IPS-18a (cell line): ENCODE results near the gene PAX6.

Experiments
- H3K27ac ChIP-seq: one replicate; pipeline ENCODE4 v1.5.1; 2013; ENCODE audit warnings: low read length
- H3K27me3 ChIP-seq: one replicate; pipeline ENCODE4 v1.6.1; 2013; ENCODE audit warnings: mild to moderate bottlenecking, low read length; ENCODE audit not compliant: control insufficient read depth, insufficient read depth
- H3K36me3 ChIP-seq: one replicate; pipeline ENCODE4 v1.6.1; 2013; ENCODE audit warnings: low read depth, low read length; ENCODE audit not compliant: control insufficient read depth
- H3K4me1 ChIP-seq: one replicate; pipeline ENCODE4 v1.6.1; 2013; ENCODE audit warnings: low read depth, low read length; ENCODE audit not compliant: control insufficient read depth
- H3K4me3 ChIP-seq: one replicate; pipeline ENCODE4 v1.5.1; 2013; ENCODE audit warnings: low read length
- H3K9ac ChIP-seq: one replicate; pipeline ENCODE4 v1.6.1; 2013; ENCODE audit warnings: mild to moderate bottlenecking, low read length, moderate library complexity
- H3K9me3 ChIP-seq: one replicate; pipeline ENCODE4 v1.6.1; 2013; ENCODE audit warnings: low read depth, low read length; ENCODE audit not compliant: control insufficient read depth

The PAX6 gene

DNA sequence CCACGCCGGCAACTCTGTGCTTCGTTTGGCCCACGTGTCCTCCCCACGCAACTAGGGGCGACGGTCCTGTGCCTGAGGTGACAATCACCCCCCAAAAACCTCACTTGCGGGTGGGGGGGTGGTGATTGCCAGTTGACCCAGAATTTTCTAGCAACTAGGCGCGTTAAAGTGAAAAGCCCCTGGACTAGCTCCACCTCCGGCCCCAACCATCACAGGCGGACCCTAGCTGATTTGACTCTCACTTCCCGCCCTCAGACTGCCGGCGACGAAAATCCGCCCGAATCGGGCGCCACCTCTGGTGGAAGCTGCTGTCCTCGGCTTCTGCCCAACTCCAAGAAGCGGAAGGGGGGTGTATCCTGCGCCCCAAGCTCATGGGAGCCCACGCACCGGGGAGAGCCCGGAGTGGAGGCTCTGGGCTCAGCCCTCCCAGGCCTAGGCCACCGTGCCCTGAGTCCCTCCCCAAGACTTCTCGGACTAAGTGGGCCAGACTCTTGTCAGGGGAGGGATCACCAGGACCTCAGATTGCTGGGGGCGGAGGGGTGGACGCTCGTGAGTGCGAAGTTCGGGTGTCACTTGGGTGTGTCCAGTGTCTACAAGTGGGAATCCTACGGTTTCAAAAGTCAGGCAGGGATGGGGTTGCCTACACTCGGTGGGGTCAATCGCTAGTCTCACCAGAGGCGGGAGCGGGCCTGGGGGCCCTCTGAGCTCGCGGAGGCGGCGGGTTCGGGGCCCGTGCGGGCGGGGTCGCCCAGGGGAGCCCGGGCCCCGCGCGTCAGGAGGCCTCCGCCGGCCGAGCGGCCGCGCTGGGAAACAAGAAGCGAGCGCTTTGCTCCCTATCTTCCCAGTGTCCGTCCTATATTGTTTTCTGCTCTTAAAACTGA is 12.3 kb downstream of the PAX6 start:
- Histone ChIP-seq H3K27me3 (peaks cover 100% of the 10 kb centered on the region), H3K9ac (no peak overlapping the region), H3K4me1 (peaks cover 25% of the 10 kb centered on the region), H3K36me3 (no peaks in the 10 kb centered on the region), H3K27ac (no peak overlapping the region), H3K9me3 (no peaks in the 10 kb centered on the region), H3K4me3 (peak overlapping the region; percentile 57)

GRCh38 chr11:31798057-31798553 is 13.0 kb downstream of the PAX6 start:
- H3K27me3 ChIP-seq, result peaks cover 100% of the 10 kb centered on the region
- H3K9me3 ChIP-seq, result no peaks in the 10 kb centered on the region
- H3K4me1 ChIP-seq, result peaks cover 22% of the 10 kb centered on the region
- H3K27ac ChIP-seq, result no peak overlapping the region
- peak overlapping the region; percentile 57 for H3K4me3 ChIP-seq
- H3K9ac ChIP-seq, result no peak overlapping the region
- H3K36me3 ChIP-seq, result no peaks in the 10 kb centered on the region

DNA sequence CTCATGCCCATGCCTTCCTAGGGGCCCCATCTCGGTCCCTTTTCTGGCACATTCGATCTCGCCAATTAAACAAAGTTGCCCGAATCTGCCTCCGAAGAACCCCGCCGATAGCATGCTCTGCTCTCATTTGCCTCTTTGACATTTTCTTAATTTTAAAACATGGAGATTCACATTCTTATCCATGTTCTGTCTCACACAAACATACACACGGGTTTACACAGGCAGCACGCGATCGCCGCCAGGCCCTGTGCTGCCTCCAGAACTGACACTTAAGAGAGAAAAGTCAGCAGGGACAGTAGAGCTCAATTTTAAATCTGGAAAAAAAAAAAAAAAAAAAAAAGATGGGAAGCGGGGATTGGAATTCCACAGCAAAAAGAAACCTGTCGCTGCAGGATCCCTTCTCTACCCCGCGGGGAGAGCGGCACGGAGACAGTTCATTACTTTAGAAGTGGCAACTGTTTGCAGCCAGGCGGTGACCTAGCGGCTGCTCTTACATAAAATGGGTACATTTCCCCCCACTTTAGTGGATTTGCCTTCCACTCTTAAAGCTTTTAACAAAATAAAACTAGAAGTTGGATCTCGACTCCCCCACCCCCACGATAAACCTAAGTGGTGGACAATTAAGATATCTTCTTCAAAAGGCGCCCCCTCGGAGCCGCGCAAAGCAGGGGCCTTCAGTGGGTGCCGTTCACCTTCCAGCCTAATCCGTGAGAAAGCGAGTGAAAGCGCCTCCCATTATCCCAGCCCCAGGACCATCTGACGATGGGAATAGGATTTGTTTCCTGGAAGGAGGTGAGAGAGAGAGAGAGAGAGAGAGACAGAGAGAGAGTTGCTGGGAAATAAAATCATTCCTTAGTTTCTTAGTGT is 13.7 kb downstream of the PAX6 start:
- H3K9me3 ChIP-seq, result no peaks in the 10 kb centered on the region
- H3K9ac ChIP-seq, result no peak overlapping the region
- peak overlapping the region; percentile 57 for H3K4me3 ChIP-seq
- peaks cover 97% of the 10 kb centered on the region for H3K27me3 ChIP-seq
- H3K4me1 ChIP-seq, result peaks cover 19% of the 10 kb centered on the region
- H3K27ac ChIP-seq, result no peak overlapping the region
- no peaks in the 10 kb centered on the region for H3K36me3 ChIP-seq

GRCh38 chr11:31796499-31797189 is 14.5 kb downstream of the PAX6 start:
- Histone ChIP-seq H3K27me3 (peaks cover 89% of the 10 kb centered on the region), H3K4me1 (peaks cover 19% of the 10 kb centered on the region), H3K27ac (no peak overlapping the region), H3K4me3 (peak overlapping the region; percentile 25), H3K36me3 (no peaks in the 10 kb centered on the region), H3K9me3 (no peaks in the 10 kb centered on the region), H3K9ac (no peak overlapping the region)

DNA sequence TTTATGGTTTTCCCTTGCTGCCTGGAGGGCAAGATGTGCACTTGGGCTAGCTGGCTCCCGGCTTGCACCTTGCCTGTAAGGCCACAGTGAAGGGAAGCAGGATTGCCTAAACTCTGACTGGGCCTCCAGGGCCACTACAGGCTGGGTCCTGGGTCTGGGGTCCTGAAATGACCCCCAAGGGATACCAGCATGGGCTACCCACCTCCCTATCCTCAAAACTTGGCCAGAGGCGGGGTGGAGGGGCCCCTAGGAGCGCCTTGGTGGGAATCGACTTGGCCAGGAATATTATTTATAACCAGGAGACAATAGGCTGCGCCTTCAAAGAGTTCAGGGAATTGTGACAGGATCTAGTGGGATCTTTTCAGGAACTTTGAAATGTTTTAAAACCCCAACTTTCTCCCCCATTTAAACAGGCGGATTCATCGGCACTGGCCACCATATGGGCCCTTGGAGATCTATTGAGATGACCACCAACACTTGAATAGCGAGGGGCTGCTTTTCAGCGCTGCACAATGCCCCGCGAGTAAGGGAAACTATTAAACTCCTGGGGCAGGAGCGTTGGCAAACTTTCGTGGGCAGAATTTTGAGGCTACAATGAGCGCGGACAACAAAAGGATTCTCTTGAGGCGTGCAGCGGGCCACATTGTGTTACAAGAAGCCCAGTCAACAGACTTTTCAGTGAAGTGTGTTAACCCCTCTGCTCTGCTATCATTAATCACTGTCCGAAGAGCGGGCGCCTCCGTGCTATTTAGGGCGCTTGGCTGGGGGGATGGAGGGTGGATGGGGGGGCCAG is 15.2 kb downstream of the PAX6 start:
- H3K9ac ChIP-seq, result no peak overlapping the region
- H3K36me3 ChIP-seq, result no peaks in the 10 kb centered on the region
- H3K4me1 ChIP-seq, result peaks cover 19% of the 10 kb centered on the region
- peaks cover 82% of the 10 kb centered on the region for H3K27me3 ChIP-seq
- no peak overlapping the region for H3K27ac ChIP-seq
- H3K4me3 ChIP-seq, result no peak overlapping the region
- no peaks in the 10 kb centered on the region for H3K9me3 ChIP-seq

- Histone ChIP-seq H3K27me3 (peaks cover 68% of the 10 kb centered on the region), H3K4me3 (no peak overlapping the region), H3K27ac (no peak overlapping the region), H3K9me3 (no peaks in the 10 kb centered on the region), H3K9ac (no peak overlapping the region), H3K4me1 (peaks cover 12% of the 10 kb centered on the region), H3K36me3 (no peaks in the 10 kb centered on the region)
Measured at GRCh38 chr11:31794548-31794947, 16.6 kb downstream of the PAX6 start.

DNA sequence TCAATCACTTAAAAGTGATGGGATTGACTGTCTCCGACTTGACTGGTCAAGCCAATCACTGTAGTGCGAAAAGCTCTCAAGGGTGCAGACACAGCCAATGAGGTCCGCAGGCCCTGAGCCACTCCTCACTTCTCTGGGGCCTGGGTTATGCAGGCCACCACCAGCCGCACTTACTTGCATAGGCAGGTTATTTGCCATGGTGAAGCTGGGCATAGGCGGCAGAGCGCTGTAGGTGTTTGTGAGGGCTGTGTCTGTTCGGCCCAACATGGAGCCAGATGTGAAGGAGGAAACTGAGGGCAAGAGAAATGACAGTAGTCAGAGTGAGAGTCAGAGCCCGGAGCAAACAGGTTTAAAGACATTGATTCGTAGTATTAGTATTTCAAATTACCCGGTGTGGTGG is 17.9 kb downstream of the PAX6 start:
- Histone ChIP-seq H3K9ac (no peak overlapping the region), H3K9me3 (no peaks in the 10 kb centered on the region), H3K4me1 (peaks cover 10% of the 10 kb centered on the region), H3K36me3 (no peaks in the 10 kb centered on the region), H3K27me3 (peaks cover 55% of the 10 kb centered on the region), H3K4me3 (no peak overlapping the region), H3K27ac (no peak overlapping the region)

DNA sequence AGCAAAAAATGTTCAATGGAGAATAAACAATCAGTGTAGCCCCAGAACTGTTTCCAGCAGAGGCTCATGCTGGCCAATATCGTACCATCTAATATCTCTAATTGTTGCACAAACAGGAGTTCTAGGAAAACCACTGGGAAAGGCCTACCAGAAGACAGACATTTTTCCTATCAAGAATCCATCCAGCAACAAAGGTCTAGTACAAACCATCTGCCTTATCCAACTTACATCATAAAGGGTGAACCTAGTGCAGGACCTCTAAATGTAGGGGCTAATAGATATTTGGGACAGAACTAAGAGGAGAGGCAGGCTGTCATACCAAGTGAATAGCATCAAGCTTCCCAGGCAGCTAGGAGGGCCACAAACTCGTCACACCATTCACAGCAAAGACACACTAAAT is 18.7 kb downstream of the PAX6 start:
- peaks cover 8% of the 10 kb centered on the region for H3K4me1 ChIP-seq
- H3K27me3 ChIP-seq, result peaks cover 47% of the 10 kb centered on the region
- H3K4me3 ChIP-seq, result no peak overlapping the region
- no peaks in the 10 kb centered on the region for H3K36me3 ChIP-seq
- H3K27ac ChIP-seq, result no peak overlapping the region
- H3K9me3 ChIP-seq, result no peaks in the 10 kb centered on the region
- no peak overlapping the region for H3K9ac ChIP-seq

- H3K36me3 ChIP-seq, result no peaks in the 10 kb centered on the region
Measured at GRCh38 chr11:31792036-31792435, 19.1 kb downstream of the PAX6 start.

DNA sequence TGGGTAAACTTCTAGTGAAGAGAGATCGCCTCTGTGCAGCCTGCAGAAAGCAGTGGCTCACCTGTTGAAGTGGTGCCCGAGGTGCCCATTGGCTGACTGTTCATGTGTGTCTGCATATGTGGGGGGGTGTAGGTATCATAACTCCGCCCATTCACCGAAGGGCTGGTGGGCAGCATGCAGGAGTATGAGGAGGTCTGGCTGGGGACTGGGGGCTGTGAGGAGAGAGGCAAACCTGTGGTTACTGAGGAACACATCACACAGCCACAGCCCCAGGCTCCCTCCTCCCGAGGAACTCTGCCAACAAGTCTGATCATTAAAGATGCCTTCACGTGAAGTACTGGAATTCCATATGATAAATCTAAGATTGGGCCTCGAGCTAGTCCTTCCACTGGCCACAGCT is 20.5 kb downstream of the PAX6 start:
- no peak overlapping the region for H3K4me3 ChIP-seq
- peaks cover 29% of the 10 kb centered on the region for H3K27me3 ChIP-seq
- H3K4me1 ChIP-seq, result no peaks in the 10 kb centered on the region

More at GRCh38 chr11:31792036-31792435, 19.1 kb downstream of the PAX6 start:
- Histone ChIP-seq H3K27ac (no peak overlapping the region), H3K9ac (no peak overlapping the region), H3K9me3 (no peaks in the 10 kb centered on the region), H3K4me3 (no peak overlapping the region), H3K4me1 (peaks cover 6% of the 10 kb centered on the region), H3K27me3 (peaks cover 43% of the 10 kb centered on the region)

More for the DNA sequence above, 20.5 kb downstream of the PAX6 start:
- Histone ChIP-seq H3K27ac (no peak overlapping the region), H3K9me3 (no peaks in the 10 kb centered on the region), H3K36me3 (no peaks in the 10 kb centered on the region), H3K9ac (no peak overlapping the region)
